GM18505 (cell line): ENCODE results near the gene NWD2.
"Not testable (repeated sequence)": the region's sequence is repeated elsewhere in the genome, so short reads cannot be mapped to it uniquely, and the experiment has no call there.

ENCODE experiments used
- ATAC-seq: cut with Tn5 transposase; IDR thresholded peaks from one replicate; pipeline ENCODE4 v1.9.1; 2021; ENCODE audit not compliant: unreplicated experiment
- POLR2A ChIP-seq: IDR thresholded peaks from 4 replicates; pipeline ENCODE4 v1.6.1; 2011; ENCODE audit warnings: borderline replicate concordance; ENCODE audit not compliant: insufficient read depth, insufficient read length; ENCODE audit errors: extremely low read depth

NWD2 gene

GRCh38 chr4:37481547-37482122, 237.1 kb downstream of the NWD2 start:
- ATAC-seq: no peak
- TF ChIP-seq POLR2A: no peak

GRCh38 chr4:37482236-37482913, 237.8 kb downstream of the NWD2 start:
- TF ChIP-seq POLR2A: no peak
- ATAC-seq: no peak

- no peak for ATAC-seq
These were observed 239.1 kb downstream of the NWD2 start for GRCh38 chr4:37483610-37484009.

GRCh38 chr4:37486166-37486565, 241.6 kb downstream of the NWD2 start:
- no peak for ATAC-seq
- no peak for TF ChIP-seq POLR2A

More at GRCh38 chr4:37483610-37484009, 239.1 kb downstream of the NWD2 start:
- no peak for TF ChIP-seq POLR2A

GRCh38 chr4:37487668-37488067, 243.1 kb downstream of the NWD2 start:
- ATAC-seq: no peak
- no peak for TF ChIP-seq POLR2A

GRCh38 chr4:37489697-37490096, 245.2 kb downstream of the NWD2 start:
- TF ChIP-seq POLR2A: no peak
- no peak for ATAC-seq

GRCh38 chr4:37490391-37491347, 246.1 kb downstream of the NWD2 start:
- ATAC-seq: no peak
- TF ChIP-seq POLR2A: no peak

GRCh38 chr4:37495353-37495752, 250.8 kb downstream of the NWD2 start:
- ATAC-seq: not testable (repeated sequence)
